ENCODE data around the gene MRTO4. TPM values are rescaled to one million over a fixed set of nuclear protein-coding genes. Genes with fewer than 3 reads are reported as not detected.
A peak's percentile ranks its signal among the peaks of the same experiment; 100 is the strongest.

The MRTO4 gene
- total and polyA plus RNA-seq, 9 of the 15 experiments (the other 6 are each of a cell fraction or from before 2014, with no cell fraction given) = 62.0 to 173 (median 146) TPM

DNA sequence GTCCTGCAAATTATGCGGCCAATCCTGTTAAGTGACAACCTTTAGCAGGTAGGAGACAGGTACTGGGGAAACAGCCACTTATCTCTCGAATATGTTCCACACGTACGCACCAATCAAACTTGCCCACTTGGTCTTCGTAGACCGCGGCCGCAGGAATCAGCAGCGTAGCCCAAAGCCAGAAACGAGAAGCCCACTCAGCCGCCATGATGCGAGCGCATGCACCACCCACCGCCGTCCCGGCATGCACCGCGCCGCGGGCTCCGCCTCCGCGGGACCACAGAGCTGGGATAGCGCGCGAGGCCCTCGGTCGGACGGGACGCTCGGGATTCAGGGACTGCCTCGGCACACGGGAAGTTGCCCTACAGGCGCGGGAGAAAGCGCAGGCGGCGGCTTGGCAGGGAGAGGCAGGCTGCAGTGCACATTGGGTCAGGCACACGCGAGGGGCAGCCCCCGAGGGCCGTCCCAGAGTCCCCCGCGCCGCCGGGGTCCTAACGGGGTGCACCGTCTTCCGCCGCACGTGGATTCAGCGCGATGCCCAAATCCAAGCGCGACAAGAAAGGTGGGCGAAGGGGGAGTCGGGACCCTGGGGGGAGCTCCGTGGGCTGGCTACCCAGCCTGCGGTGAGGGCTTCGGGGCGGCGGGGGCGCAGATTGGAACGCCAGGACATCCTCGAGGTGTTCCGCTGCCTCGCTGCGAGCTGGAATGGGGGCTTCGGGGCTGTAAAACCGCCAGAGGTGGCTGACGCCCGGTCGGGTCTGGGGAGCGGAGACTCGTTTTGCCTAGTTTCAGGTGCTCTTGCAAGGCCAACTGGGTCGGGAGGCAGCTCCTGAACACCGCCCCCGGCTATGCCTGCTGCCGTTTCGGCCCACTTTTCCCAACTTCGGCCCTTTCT lies at the start of gene MRTO4, which contains the start of gene EMC1 (continued):
- TF ChIP-seq, protein P1, sequence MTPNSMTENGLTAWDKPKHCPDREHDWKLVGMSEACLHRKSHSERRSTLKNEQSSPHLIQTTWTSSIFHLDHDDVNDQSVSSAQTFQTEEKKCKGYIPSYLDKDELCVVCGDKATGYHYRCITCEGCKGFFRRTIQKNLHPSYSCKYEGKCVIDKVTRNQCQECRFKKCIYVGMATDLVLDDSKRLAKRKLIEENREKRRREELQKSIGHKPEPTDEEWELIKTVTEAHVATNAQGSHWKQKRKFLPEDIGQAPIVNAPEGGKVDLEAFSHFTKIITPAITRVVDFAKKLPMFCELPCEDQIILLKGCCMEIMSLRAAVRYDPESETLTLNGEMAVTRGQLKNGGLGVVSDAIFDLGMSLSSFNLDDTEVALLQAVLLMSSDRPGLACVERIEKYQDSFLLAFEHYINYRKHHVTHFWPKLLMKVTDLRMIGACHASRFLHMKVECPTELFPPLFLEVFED (CRISPR knock-in tag; conservative IDR thresholded peaks at IDR 0.05) = peak; percentile 78
- TF ChIP-seq CREB1 (IDR thresholded peaks at IDR 0.05) (no peak), CREB1 (CRISPR knock-in tag; IDR thresholded peaks at IDR 0.05) (peak; percentile 50; the same call in 1 of the 2 replicates), SUPT5H (IDR thresholded peaks at IDR 0.05) (peak; percentile 96), KLF1 (tag; IDR thresholded peaks at IDR 0.05) (no peak; the same call in none of the 2 replicates), NR2C2 (CRISPR knock-in tag; IDR thresholded peaks at IDR 0.05) (peak; percentile 9; the same call in 1 of the 2 replicates), NR2C2 (tag; IDR thresholded peaks at IDR 0.05) (peak; percentile 80), CBFB (CRISPR knock-in tag; IDR thresholded peaks at IDR 0.05) (peak; percentile 77; the same call in 1 of the 2 replicates)
- TF ChIP-seq, protein P2, sequence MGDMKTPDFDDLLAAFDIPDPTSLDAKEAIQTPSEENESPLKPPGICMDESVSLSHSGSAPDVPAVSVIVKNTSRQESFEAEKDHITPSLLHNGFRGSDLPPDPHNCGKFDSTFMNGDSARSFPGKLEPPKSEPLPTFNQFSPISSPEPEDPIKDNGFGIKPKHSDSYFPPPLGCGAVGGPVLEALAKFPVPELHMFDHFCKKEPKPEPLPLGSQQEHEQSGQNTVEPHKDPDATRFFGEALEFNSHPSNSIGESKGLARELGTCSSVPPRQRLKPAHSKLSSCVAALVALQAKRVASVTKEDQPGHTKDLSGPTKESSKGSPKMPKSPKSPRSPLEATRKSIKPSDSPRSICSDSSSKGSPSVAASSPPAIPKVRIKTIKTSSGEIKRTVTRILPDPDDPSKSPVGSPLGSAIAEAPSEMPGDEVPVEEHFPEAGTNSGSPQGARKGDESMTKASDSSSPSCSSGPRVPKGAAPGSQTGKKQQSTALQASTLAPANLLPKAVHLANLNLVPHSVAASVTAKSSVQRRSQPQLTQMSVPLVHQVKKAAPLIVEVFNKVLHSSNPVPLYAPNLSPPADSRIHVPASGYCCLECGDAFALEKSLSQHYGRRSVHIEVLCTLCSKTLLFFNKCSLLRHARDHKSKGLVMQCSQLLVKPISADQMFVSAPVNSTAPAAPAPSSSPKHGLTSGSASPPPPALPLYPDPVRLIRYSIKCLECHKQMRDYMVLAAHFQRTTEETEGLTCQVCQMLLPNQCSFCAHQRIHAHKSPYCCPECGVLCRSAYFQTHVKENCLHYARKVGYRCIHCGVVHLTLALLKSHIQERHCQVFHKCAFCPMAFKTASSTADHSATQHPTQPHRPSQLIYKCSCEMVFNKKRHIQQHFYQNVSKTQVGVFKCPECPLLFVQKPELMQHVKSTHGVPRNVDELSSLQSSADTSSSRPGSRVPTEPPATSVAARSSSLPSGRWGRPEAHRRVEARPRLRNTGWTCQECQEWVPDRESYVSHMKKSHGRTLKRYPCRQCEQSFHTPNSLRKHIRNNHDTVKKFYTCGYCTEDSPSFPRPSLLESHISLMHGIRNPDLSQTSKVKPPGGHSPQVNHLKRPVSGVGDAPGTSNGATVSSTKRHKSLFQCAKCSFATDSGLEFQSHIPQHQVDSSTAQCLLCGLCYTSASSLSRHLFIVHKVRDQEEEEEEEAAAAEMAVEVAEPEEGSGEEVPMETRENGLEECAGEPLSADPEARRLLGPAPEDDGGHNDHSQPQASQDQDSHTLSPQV (IDR thresholded peaks at IDR 0.05) = peak; percentile 87
- TF ChIP-seq, protein P3, sequence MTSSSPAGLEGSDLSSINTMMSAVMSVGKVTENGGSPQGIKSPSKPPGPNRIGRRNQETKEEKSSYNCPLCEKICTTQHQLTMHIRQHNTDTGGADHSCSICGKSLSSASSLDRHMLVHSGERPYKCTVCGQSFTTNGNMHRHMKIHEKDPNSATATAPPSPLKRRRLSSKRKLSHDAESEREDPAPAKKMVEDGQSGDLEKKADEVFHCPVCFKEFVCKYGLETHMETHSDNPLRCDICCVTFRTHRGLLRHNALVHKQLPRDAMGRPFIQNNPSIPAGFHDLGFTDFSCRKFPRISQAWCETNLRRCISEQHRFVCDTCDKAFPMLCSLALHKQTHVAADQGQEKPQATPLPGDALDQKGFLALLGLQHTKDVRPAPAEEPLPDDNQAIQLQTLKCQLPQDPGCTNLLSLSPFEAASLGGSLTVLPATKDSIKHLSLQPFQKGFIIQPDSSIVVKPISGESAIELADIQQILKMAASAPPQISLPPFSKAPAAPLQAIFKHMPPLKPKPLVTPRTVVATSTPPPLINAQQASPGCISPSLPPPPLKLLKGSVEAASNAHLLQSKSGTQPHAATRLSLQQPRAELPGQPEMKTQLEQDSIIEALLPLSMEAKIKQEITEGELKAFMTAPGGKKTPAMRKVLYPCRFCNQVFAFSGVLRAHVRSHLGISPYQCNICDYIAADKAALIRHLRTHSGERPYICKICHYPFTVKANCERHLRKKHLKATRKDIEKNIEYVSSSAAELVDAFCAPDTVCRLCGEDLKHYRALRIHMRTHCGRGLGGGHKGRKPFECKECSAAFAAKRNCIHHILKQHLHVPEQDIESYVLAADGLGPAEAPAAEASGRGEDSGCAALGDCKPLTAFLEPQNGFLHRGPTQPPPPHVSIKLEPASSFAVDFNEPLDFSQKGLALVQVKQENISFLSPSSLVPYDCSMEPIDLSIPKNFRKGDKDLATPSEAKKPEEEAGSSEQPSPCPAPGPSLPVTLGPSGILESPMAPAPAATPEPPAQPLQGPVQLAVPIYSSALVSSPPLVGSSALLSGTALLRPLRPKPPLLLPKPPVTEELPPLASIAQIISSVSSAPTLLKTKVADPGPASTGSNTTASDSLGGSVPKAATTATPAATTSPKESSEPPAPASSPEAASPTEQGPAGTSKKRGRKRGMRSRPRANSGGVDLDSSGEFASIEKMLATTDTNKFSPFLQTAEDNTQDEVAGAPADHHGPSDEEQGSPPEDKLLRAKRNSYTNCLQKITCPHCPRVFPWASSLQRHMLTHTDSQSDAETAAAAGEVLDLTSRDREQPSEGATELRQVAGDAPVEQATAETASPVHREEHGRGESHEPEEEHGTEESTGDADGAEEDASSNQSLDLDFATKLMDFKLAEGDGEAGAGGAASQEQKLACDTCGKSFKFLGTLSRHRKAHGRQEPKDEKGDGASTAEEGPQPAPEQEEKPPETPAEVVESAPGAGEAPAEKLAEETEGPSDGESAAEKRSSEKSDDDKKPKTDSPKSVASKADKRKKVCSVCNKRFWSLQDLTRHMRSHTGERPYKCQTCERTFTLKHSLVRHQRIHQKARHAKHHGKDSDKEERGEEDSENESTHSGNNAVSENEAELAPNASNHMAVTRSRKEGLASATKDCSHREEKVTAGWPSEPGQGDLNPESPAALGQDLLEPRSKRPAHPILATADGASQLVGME (CRISPR knock-in tag; IDR thresholded peaks at IDR 0.05) = peak; percentile 88; the same call in 1 of the 2 replicates
- TF ChIP-seq, protein P4, sequence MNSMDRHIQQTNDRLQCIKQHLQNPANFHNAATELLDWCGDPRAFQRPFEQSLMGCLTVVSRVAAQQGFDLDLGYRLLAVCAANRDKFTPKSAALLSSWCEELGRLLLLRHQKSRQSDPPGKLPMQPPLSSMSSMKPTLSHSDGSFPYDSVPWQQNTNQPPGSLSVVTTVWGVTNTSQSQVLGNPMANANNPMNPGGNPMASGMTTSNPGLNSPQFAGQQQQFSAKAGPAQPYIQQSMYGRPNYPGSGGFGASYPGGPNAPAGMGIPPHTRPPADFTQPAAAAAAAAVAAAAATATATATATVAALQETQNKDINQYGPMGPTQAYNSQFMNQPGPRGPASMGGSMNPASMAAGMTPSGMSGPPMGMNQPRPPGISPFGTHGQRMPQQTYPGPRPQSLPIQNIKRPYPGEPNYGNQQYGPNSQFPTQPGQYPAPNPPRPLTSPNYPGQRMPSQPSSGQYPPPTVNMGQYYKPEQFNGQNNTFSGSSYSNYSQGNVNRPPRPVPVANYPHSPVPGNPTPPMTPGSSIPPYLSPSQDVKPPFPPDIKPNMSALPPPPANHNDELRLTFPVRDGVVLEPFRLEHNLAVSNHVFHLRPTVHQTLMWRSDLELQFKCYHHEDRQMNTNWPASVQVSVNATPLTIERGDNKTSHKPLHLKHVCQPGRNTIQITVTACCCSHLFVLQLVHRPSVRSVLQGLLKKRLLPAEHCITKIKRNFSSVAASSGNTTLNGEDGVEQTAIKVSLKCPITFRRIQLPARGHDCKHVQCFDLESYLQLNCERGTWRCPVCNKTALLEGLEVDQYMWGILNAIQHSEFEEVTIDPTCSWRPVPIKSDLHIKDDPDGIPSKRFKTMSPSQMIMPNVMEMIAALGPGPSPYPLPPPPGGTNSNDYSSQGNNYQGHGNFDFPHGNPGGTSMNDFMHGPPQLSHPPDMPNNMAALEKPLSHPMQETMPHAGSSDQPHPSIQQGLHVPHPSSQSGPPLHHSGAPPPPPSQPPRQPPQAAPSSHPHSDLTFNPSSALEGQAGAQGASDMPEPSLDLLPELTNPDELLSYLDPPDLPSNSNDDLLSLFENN (IDR thresholded peaks at IDR 0.05; ENCODE audit: low read depth in 2 of 2, low read length in 2 of 2) = peak in 1 of 2 experiments; percentile 52; a peak in 2 of 4 replicates

Measured in K562 (cell line).